NCI-H2196 (cell line): ENCODE measurements around the gene ZNF276.
"Not testable (repeated sequence)": the region's sequence is repeated elsewhere in the genome, so short reads cannot be mapped to it uniquely, and the experiment has no call there.

Experiments used
- DNase-seq: peaks from one replicate; lab custom pipeline; 2025; ENCODE audit not compliant: unreplicated experiment; lab: John Stamatoyannopoulos, UW

The ZNF276 gene

GRCh38 chr16:89720813-89721545, at the start of gene ZNF276, which contains the start of gene VPS9D1:
Gene ZNF276, plus strand, starts transcription at chr16:89721537. Its CDS starts 104 bp downstream, at chr16:89721641.
Gene VPS9D1, minus strand, starts transcription at chr16:89720898. Its CDS starts 37 bp downstream, at chr16:89720861.
- peak; percentile 67 for DNase-seq

GRCh38 chr16:89671565-89671964, 49.8 kb upstream of the ZNF276 start:
- not testable (repeated sequence) for DNase-seq

GRCh38 chr16:89672177-89672941, 49.0 kb upstream of the ZNF276 start:
- no peak for DNase-seq

- no peak for DNase-seq
Observed at GRCh38 chr16:89678258-89678657, 43.1 kb upstream of the ZNF276 start.

- DNase-seq, result no peak
Observed at GRCh38 chr16:89685916-89686315, 35.4 kb upstream of the ZNF276 start.

- DNase-seq, result peak; percentile 85
Observed at GRCh38 chr16:89686520-89687091, 34.7 kb upstream of the ZNF276 start, which contains the start of gene CDK10. Gene CDK10, plus strand, starts transcription at chr16:89686689. Its CDS starts 22 bp downstream, at chr16:89686711.

GRCh38 chr16:89687092-89687940, 34.0 kb upstream of the ZNF276 start:
- peak; percentile 27 for DNase-seq

GRCh38 chr16:89688395-89688794, 32.9 kb upstream of the ZNF276 start:
- DNase-seq, result no peak

GRCh38 chr16:89689142-89689541, 32.2 kb upstream of the ZNF276 start:
- DNase-seq, result no peak

GRCh38 chr16:89689621-89690020, 31.7 kb upstream of the ZNF276 start:
- DNase-seq, result not testable (repeated sequence)

GRCh38 chr16:89690392-89690901, 30.9 kb upstream of the ZNF276 start:
- DNase-seq, result no peak

GRCh38 chr16:89691231-89691985, 29.9 kb upstream of the ZNF276 start:
- DNase-seq, result no peak

- DNase-seq, result no peak
Observed at GRCh38 chr16:89691986-89692569, 29.3 kb upstream of the ZNF276 start.

- no peak for DNase-seq
Observed at GRCh38 chr16:89693289-89693731, 28.0 kb upstream of the ZNF276 start.

GRCh38 chr16:89693931-89694783, 27.2 kb upstream of the ZNF276 start:
- DNase-seq, result no peak

- not testable (repeated sequence) for DNase-seq
Observed at GRCh38 chr16:89694784-89695085, 26.6 kb upstream of the ZNF276 start.

GRCh38 chr16:89695086-89695874, 26.1 kb upstream of the ZNF276 start:
- DNase-seq, result no peak
